Ecto neural progenitor cell (in vitro differentiated cells): ENCODE data around the gene WDR91.

Experiments
- DNase-seq: peaks from one replicate; pipeline ENCODE4 v3.0.0-alpha.2; 2018; ENCODE audit warnings: low spot score

WDR91 gene

DNA sequence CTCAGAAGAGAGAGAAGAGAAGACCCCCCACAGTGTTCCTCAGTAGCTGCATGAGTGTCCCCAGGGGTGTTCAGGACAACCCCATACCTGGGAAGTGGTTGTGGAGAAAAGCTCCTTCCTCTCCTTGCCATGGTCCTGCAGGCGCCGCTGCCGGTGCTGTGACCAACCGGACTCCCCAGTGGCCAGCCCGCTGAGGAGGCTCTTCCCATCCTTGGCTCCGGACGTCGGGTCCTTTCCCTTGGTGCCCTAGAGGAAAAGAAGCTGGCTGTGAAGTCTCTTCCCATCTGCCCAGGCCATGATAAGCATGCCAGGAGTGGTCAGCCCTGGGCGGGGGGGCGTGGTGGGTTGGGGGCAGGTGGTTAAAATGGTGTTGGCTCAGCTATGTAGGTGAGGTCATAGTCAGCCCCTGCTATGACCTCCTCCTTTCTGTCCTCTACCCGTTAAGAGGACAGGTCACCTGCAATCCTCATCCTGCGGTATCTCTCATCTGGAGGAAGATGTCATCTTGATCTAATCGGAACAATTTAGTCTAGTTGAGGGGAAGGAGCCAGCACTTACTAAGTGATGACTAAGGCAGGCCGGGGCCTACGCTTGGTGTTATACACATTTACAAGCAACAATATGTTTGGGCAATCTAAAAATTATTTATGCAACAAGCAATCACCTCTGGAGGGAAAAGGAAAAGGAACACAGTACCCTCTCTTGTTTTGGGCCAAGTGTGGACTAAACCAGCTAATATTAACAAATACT is 13.2 kb downstream of the WDR91 start:
- no peak for DNase-seq

DNA sequence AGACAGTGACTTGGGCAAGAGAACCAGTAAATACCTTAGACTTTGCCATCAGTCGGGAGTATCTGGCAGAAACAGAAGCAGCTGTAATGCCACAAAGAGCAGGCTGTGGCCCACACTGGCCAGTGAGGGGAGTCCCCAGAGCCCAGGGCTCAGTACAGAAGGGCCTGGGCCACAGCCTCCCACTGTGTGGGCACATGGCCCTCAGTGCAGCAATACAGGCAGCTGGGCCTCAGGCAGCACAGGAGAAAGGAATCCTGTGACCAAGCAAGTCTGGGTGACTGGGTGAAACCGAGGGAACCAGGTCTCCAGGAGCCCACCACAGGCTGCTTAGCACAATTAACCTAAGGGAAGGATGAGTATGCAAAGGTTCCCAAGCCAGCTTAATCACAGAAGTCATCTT is 14.0 kb downstream of the WDR91 start:
- peak; percentile 18 for DNase-seq

DNA sequence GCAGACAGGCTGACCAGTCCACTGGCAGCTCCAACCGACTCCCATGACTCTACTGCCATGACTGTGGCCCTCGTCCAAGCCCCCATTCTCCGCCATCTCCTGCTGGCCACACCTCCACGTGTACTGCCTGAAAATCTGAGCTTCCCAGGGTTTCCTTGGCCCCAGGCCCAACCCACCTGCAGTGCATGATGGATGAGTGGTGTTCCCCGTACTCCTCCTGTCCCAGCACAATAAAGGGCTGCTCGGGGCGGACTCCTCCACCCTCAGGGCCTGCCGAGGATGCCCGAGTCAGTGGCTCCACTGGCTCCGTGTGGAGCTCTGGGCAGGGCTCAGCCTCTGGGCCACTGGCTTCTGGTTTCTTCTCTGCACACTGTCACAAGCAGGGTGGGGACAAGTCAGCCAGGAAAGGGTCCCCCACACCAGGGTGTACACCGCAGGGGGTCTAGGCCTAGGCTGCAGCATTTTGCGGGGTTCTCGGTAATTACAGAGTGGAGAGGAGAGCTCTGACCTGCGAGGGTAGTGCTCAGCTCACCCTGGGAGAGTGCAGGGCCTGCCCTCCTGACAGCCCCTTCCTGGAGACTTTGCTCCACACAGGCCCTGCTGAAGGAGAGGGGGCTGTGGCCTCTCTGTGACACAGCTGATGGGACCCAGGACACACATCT is 15.2 kb downstream of the WDR91 start:
- no peak for DNase-seq

DNA sequence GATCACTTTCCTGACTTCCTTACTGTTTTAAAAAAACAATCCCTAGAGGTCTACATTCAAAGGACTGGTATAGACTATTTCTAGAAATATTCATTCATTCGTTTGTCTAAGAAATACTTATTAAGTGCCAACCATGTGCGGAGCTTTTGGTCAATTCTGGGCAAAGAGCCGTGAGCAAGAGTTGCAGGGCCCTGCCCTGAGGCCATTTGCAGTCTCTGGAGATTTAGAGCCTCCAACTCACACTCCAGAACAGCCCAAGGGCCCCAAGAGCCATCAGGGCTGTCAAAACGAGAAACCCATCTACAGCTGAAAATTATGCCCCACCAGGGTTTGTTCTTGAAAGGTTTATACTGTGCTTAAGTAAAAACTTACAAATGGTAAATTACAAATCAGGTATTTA is 16.2 kb downstream of the WDR91 start:
- peak; percentile 10 for DNase-seq

DNA sequence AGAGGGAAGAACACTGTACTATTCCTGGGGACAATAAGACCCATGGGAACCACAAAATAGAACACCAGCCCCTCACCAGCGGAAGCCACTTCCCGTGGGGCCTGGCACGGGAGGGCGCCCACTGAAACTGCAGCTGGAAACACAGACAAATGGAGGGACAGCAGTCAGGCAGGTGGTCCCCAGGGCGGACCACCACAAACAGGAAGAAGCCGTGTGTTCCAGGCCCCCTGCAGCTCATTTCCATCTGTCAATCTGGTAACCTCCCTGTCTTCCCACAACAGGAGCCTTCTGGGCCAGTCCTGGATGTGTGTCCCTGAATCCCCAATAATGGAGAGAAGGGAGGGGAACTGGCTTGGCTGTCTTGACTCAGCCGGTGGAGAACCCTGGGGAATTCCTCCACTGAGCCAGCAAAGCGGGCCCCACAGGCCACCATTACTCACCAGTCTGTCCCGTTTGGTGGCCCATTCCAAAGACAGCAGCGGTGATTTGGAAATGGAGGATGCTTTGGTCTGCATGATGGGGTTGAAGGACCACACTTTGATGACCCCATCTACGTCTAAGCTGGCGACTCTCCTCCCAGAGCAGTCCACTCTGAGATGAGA is 16.7 kb downstream of the WDR91 start:
- DNase-seq = peak; percentile 16

DNA sequence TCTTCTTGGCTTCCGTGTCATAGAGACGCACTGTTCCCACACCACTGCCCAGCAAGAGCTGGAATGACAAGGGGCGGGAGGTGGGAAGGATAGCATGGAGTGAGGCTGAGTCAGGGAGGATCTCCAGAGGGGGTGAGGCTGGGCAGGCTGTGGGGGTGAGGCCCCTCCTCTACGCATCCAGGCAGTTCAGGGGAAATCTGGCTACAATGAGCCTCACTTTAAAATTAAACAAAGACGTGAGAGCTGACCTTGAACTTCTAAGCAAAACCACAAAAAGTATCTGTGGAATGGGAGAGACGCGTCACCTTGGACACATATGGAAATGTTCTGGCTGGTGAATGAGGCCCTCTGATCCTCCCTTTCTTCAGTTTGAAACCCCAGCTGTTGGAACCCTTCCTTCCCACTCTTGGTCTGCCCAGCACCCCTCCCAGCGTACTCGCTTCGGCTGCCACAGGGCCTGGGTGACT is 17.7 kb downstream of the WDR91 start:
- DNase-seq = peak; percentile 16

DNA sequence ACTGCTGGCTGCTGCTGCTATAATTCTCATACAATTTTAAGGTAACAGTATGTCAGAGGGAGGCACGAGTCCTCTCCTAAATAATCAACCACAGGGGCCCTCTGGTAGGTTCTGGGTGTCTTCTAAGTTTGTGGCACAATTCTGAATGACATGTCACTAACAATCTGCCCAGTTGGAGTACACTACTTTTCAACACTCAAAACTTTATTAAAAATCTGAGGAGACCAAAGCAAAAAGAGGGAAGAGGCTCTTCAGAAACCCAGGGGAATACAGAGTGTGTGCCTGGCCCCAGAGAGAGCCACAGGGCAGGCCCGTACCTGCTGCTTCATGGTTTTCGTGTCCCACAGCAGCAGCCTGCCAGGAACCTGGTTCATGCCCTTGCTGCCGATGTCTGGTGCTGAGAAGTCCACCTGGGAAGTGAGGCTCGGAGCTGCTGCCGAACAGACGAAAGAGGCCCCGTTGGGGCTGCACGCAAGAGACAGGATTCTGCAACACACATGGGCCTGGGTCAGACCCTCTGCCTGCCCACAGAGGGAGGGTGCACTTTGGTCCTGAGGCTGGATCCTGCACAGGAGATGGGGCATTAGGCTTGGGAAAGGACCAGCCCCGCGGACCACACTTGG is 18.3 kb downstream of the WDR91 start:
- DNase-seq = peak; percentile 33

DNA sequence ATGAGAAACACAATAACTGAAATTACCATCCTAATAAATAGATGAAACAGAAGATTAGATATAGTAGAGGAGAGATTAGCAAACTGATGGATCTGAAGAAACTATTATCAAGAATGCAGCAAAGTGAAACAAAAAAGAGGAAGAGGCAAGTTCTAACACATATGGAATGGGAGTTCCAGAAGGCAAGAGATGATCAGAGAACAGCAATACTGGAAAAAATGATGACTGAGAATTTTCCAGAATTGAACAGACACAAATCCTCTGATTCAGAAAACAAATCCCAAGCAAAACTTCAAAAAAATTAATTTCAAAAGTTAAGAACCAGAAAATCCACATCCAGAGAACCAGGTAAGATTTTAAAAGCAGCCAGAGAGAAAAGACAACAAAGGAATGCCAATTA is 20.6 kb downstream of the WDR91 start:
- no peak for DNase-seq

DNA sequence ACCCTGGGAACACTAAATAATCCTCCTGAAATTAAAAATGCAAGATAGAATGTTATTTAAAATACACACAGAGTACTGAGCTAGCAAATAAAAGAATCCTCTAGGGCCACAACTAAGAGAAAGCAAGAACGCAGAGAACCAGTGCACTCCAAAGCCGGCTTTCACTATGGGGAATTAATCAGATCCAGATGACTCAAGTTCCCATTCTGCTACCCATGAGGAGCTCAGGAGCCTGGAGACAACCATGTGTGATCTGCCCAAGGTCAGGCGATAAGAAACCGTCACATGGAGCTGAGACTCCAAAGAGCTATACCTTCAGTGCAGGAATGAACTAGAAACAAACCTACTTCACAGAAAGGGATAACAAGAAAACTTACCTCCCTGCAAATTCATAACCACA is 21.4 kb downstream of the WDR91 start:
- no peak for DNase-seq

DNA sequence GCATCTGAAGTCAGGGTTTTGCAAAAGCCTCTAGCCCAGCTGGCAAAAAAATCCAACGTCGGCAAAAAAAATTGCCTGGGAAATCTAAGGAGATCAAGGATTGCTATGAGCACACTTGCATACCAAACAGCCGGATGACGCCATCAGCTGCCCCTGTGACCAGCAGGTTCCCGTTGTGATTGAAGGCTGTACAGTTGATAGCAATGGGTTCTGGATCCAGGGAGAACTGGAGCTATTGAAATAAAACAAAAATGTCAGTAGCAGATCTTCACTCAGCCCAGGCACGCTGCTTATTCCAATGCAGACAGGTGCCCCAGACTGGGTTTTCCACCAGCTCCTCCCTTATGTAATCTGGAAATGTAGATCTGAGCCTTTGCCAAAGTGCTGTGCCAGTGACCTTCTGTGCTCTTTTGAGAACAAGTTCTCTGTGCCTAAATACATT is 22.1 kb downstream of the WDR91 start:
- no peak for DNase-seq

DNA sequence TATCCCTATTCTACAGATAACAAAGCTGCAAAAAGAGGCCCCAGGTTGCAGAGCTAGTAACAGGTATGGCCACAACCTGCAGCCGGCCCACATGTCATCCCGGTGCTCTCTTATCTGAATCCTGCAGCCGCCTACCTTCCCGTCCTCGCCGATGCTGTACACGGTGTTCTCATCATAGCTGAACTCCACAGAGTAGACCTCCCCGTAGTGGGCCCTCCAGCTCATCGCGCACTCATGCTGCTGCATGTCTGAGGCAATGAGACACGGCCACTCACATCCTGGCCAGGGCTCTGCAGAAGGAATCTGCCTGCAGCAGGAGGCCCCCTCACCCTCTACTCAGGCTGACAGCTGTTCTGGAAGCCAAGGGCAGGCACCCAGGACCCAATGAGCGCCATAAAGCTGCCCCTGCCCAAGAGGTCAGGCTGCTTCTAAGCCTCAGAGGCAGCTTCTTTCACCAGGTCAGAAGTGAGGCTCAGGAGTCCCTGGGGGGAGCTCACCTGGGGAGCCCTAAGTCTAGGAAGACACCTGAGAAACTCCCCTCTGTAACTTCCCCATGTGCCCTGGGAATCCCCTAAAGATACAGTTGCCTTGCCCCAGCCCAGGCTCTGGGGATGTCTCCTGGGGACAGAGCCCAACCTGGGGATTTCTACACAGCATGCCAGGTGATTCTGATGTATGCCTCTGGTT is 22.9 kb downstream of the WDR91 start:
- DNase-seq = no peak

DNA sequence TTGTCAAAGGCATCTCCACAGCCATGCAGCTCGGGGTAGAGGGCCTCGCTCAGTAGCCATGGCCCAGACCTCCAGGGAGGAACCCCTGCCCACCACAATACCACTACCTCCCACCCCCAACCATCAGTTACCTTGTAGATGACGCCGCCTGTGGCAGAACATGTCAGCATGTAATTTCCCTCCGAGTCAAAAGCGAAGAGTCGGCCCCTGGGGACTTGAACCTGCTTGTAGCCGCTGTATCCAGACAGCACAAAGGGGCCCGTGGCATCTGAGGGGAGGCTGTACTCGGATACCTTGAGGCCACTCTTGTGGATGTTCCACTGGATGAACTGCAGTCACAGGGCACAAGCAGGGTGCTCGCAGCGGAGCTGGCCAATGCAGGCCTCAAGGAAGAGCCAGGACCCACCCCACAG is 24.5 kb downstream of the WDR91 start:
- DNase-seq = no peak

DNA sequence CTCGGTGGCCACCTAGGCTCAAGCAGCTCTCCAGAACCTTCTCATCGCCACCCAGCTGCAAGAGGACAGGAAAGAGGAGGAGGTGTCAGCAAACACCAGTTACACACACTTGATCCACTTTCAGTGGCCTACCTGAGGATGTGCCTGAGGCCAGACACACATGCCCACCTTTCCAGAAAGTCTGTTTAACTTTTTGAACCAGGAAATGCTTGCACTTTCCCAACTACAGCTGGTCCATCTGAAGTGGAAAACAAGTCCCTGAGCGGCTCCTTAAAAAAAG is 25.1 kb downstream of the WDR91 start:
- no peak for DNase-seq

DNA sequence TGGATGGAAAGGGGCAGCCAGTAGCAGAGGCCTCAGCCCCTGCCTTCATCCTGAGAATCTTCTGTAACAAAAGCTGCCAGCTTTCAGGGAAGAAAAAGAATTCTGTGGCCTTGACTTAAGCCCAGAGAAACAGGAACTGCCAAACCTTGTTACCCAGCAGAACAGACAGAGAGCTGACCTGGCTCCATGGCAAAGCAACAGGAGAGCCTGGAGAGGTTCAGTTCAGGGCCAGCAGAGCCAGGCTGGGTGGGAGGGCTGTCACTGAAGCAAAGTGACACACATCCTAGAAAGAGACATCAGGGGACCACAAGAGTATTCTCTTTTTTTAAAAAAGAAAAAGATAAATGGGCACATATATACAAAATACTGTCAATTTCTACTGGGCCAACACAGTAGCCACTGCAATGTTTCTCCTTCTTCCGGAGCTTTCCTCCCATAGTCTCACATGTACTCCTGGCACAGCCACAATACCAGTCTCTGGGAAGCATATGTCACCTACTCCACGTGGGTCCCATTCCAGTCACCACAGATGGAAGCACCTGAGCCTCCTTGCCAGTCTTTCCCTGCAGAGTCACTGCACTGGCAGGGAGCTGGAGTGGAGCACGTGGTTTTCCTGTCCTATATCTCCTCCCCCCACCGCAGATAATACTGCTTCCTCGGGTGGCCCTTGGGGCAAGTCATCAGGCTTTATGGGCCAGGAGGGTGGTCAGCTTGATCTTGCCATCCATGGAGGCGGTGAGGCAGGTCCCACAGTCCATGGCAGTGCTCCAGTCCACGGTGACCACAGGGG is 25.7 kb downstream of the WDR91 start:
- no peak for DNase-seq

DNA sequence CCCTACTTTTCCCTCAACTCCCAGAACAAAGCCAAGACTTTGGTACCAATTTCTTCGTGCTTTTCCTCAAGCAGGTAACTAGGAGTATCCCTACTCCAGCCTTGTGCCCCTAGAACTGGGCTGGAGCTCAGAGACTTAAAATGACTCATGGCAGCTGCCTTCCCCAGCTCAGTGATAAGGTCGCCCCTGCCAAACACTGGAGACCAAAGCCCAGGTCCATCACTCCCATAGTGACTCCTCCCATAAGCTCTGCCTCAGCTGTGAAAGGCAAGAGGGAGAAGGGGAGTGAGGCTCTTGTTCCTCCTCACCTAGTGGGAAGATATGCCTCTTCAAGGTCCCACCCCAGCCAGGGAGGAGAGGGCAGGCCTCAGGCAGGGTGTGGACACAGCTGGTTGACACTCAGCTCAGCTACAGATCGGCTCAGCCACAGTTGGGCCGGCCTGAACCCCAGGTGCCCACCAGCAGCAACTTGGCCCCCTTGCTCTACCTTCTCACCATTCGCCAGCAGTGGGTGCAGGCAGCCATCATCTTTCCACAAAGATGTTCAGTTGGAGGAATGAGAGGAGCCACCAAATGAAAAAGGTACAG is 27.0 kb downstream of the WDR91 start:
- no peak for DNase-seq

DNA sequence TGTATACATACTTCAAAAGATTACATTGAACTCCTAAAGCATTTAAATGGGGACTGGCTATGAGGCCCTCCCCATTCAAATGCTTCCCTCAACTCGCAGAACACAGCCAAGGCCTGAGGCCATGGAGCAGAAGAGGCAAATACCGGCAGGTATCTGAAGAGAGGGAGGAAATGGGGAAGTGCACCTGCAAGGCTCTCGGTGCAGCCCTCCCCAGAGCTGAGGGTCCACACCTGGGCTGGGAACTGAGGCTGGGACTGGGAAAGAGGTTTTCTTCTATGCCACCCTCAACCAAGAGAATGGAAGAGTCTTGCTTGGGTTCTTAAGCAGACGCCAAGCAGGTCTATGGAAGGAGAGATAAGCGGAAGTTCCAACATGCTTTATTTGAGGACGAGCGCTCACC is 27.8 kb downstream of the WDR91 start:
- DNase-seq = no peak

DNA sequence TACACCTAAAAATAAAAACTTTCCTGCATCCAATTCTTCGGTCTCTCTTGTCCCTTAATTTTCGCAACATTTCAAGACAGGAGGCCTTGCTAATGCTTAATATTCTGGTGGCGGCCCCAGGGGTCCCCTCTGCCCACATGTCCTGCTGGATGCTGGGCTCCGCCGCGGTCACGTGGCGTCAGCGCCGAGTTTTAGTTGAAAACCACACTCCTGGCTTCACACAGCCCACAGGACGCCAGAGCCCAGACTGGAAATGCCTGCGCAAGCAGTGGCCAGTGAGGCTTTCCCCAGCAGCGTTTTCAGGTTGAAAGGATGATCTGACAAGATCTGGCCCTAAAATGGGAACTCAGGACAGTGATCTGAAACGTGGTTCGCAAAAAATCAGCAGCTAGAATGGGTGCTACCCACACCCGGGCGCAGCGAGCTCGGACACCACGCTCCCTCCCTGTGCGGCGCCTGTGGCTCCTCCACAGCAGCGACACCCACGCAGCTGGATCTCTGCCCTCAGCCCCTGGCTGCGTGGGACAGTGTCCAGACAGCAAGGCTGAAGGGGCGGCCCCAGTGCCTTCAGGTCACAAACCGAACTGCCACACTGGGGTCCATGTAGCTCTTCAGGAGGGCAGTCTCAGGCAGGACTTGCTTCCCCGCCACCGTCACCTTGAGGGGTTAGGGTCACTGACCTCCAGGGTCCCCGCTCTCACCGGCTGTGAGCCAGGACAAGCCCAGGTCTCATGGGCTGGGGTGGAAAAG is 29.2 kb downstream of the WDR91 start:
- DNase-seq = no peak

DNA sequence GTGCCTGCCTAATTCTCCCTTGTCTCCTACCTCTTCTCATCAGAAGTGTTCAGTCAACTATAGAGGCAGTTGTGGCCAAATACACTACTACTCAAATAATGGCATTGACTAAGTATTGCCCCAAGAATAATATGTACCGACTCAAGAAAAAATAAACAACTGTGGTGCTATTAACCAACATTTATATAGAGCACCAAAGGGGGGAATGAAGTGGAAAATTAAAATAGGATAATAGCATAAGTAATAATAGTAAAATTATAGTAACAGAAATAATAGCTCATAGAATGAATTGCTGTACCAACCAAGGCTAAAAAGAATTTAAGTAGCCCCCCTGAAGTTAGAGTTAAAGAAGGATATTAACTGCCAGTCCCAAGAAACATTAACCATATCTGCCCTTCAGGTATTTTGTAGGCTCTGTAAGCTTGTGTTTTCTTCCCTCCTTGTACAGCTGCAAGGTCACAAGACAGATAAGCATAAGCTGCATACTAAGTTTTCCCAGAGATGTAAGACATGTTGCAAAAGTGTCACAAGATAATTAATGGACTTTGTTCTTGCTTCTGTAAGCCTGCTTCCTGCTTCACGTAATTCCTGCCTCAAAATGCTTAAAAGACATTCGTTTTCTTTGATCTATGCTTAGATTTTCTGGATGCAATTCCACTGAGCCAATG is 29.9 kb downstream of the WDR91 start:
- DNase-seq = no peak

DNA sequence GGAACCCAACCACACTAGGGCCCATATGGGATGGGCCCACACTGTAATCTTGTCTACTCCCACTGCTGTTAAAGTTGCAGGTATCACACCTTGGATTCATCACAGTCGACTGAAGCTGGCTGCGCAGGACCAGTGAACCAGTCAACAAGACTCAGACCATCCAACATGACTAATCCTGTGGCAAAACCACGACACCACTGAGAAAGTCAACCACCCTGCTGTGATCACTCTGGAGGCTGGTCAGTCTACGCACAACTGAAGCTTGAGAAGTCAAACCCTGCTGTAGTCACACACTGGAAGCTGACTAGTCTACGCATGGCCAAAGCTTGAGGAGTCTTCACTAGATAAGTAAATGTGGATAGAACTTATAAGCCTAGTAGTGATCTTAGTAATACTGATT is 31.2 kb downstream of the WDR91 start:
- no peak for DNase-seq

DNA sequence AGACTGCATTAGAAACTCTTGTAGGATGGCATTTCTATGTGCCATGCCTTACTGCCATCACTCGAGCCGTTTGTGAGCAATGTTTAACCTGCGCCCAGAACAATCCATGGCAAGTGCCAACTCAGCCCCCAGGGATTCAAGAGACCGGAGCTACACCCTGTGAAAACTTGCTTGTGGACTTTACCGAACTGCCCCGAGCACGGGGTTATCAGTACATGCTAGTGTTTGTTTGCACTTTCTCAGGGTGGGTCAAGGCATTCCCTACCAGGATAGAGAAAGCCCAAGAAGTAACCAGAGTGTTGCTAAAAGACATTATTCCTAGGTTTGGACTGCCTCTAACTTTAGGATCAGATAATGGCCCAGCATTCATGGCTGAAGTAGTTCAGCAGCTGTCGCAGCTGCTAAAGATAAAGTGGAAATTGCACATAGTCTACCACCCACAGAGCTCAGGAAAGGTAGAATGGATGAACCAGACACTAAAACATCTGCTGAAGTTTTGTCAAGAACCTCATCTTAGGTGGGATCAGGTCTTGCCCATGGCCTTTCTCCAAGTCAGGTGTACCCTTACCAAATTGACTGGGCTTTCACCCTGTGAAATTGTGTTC is 31.9 kb downstream of the WDR91 start:
- no peak for DNase-seq
